ENCODE results near the gene HS6ST1.

DNA sequence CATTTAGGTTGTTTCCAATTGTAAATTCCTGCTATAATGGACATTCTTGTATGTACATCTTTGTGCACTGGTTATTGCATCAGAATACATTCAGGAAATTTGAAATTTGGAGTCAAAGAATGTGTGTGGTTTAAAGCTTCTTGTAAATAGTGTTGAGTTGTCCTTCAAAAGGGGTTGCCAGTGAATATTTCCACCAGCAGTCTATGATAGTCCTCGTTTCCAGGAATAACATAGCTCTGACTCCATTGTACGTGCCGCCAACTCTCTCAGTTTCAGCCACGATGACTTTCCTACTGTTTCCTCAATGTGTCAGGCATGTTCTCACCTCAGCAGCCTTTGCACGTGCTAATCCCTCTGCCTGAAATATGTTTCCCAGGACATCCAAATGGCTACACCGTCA is 10.9 kb upstream of the HS6ST1 start:
- TF ChIP-seq POLR2A (IDR thresholded peaks at IDR 0.05) = no peak
- TF ChIP-seq, protein P1, sequence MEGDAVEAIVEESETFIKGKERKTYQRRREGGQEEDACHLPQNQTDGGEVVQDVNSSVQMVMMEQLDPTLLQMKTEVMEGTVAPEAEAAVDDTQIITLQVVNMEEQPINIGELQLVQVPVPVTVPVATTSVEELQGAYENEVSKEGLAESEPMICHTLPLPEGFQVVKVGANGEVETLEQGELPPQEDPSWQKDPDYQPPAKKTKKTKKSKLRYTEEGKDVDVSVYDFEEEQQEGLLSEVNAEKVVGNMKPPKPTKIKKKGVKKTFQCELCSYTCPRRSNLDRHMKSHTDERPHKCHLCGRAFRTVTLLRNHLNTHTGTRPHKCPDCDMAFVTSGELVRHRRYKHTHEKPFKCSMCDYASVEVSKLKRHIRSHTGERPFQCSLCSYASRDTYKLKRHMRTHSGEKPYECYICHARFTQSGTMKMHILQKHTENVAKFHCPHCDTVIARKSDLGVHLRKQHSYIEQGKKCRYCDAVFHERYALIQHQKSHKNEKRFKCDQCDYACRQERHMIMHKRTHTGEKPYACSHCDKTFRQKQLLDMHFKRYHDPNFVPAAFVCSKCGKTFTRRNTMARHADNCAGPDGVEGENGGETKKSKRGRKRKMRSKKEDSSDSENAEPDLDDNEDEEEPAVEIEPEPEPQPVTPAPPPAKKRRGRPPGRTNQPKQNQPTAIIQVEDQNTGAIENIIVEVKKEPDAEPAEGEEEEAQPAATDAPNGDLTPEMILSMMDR (IDR thresholded peaks at IDR 0.05) = no peak

Measured in prostate gland (tissue), 2 donors.